HepG2 (cell line): ENCODE data around the gene SHISA6. TPM values are rescaled to one million over a fixed set of nuclear protein-coding genes. Genes with fewer than 3 reads are reported as not detected.

Experiments
- ATAC-seq: fragments of 200-7000 bp; cut with Tn5 transposase; 3 replicates; pipeline ENCODE4 v1.9.1; 2020; ENCODE audit warnings: mild to moderate bottlenecking, moderate library complexity
- Bru-seq: library from RNA; stranded (reverse); fragments of 400-500 nt; gene quantifications from one replicate; lab custom pipeline; 2021; lab: Mats Ljungman, UMichigan
- BruChase-seq, 2 experiments: library from RNA; stranded (reverse); fragments of 400-500 nt; gene quantifications; one replicate each; lab custom pipeline; 2021; lab: Mats Ljungman, UMichigan
- BruUV-seq: library from RNA; stranded (reverse); fragments of 400-500 nt; replicated peaks from 2 replicates; lab custom pipeline; 2021; lab: Mats Ljungman, UMichigan
- CTCF ChIA-PET: fragments of 300-600 bp; formaldehyde crosslinking; extraction: SDS; loops from one replicate; lab custom pipeline; 2021; ENCODE audit warnings: low total read pairs, inconsistent platforms, low intra/inter-chr PET ratio; lab: Yijun Ruan, JAX
- POLR2A ChIA-PET: fragments of 350-600 bp; sonication (Branson Sonifier 250); formaldehyde crosslinking; loops from one replicate; lab custom pipeline; 2020; ENCODE audit warnings: antibody characterized with exemption, inconsistent platforms; lab: Yijun Ruan, JAX
- DNase-seq: peaks from one replicate; pipeline ENCODE4 v3.0.0-alpha.2; 2015; ENCODE audit warnings: low spot score
- FAIRE-seq: peaks from 3 replicates; lab custom pipeline; 2011; peaks lifted over from hg19 to GRCh38; lab: Jason Lieb, UNC
- H2AFZ ChIP-seq: one replicate; pipeline ENCODE4 v1.6.1; 2011; ENCODE audit warnings: low read length, inconsistent platforms
- H3K27ac ChIP-seq: fragments of 300-600 bp; 3 replicates; pipeline ENCODE4 v1.8.0; 2011; ENCODE audit warnings: mixed run types, mild to moderate bottlenecking, mixed read lengths, low read length, inconsistent platforms; ENCODE audit not compliant: insufficient read depth; ENCODE audit errors: extremely low read length
- H3K27me3 ChIP-seq, 2 experiments: fragments of 200-600 bp in 1 of 2; 2 replicates in 1 of 2; 3 replicates in 1 of 2; pipeline versions ENCODE4 v1.6.0 to v1.8.0; 2011; ENCODE audit warnings: low read length in 2 of 2, mild to moderate bottlenecking in 2 of 2, moderate library complexity in 2 of 2, inconsistent platforms in 1 of 2; ENCODE audit not compliant: insufficient read depth in 2 of 2, control insufficient read depth in 1 of 2
- H3K36me3 ChIP-seq, 2 experiments: fragments of 200-600 bp in 1 of 2; replicated peaks in 1 of 2; 2 replicates in 1 of 2; 3 replicates in 1 of 2; pipeline versions ENCODE4 v1.5.1 to v1.8.0; 2011; ENCODE audit warnings: low read length in 2 of 2, inconsistent platforms in 1 of 2; ENCODE audit not compliant: insufficient read depth in 2 of 2, control insufficient read depth in 1 of 2
- H3K4me1 ChIP-seq: 2 replicates; pipeline ENCODE4 v1.5.1; 2012; ENCODE audit warnings: low read length, inconsistent platforms; ENCODE audit not compliant: insufficient read depth
- H3K4me2 ChIP-seq: 2 replicates; pipeline ENCODE4 v1.6.0; 2011; ENCODE audit warnings: low read depth, low read length, inconsistent platforms
- H3K4me3 ChIP-seq, 3 experiments: fragments of 200-600 bp in 1 of 3; sonication (generic), shearing (Covaris generic) in 1 of 3; replicated peaks in 1 of 3; 2 replicates each; pipeline ENCODE4 v1.5.1; 2011 to 2016; ENCODE audit warnings: low read length in 3 of 3, inconsistent platforms in 2 of 3, low read depth in 2 of 3, mild to moderate bottlenecking in 2 of 3, control low read depth in 1 of 3, mixed read lengths in 1 of 3; ENCODE audit not compliant: insufficient read depth in 1 of 3
- H3K79me2 ChIP-seq: one replicate; pipeline ENCODE4 v1.6.1; 2011; ENCODE audit warnings: low read length, inconsistent platforms; ENCODE audit not compliant: insufficient read depth
- H3K9ac ChIP-seq: 2 replicates; pipeline ENCODE4 v1.6.0; 2011; ENCODE audit warnings: mild to moderate bottlenecking, low read depth, low read length, inconsistent platforms; ENCODE audit not compliant: insufficient read depth
- H3K9me3 ChIP-seq: 2 replicates; pipeline ENCODE4 v1.5.1; 2012; ENCODE audit warnings: mild to moderate bottlenecking, low read length
- H4K20me1 ChIP-seq: 2 replicates; pipeline ENCODE4 v1.6.0; 2011; ENCODE audit warnings: inconsistent platforms, mild to moderate bottlenecking, low read length, moderate library complexity; ENCODE audit not compliant: insufficient read depth
- HNF1B ChIP-seq: sonication (generic); formaldehyde crosslinking; IDR thresholded peaks from 2 replicates; pipeline ENCODE4 v1.5.1; 2020; ENCODE audit warnings: mild to moderate bottlenecking, moderate library complexity, missing genetic modification reagents
- MBD4 ChIP-seq: IDR thresholded peaks from 2 replicates; pipeline ENCODE4 v1.6.1; 2012; ENCODE audit warnings: low read length, inconsistent platforms, borderline replicate concordance
- MXD1 ChIP-seq: sonication (generic); formaldehyde crosslinking; IDR thresholded peaks from 2 replicates; pipeline ENCODE4 v1.4.0; 2020; ENCODE audit warnings: mild to moderate bottlenecking, missing genetic modification reagents
- PHF5A ChIP-seq: IDR thresholded peaks from one replicate; pipeline ENCODE4 v1.6.1; 2018; ENCODE audit warnings: low read depth, missing genetic modification reagents; ENCODE audit not compliant: unreplicated experiment
- REPIN1 ChIP-seq: sonication (generic); formaldehyde crosslinking; IDR thresholded peaks from 2 replicates; pipeline ENCODE4 v1.8.0; 2022; ENCODE audit warnings: missing genetic modification reagents, low read depth, mild to moderate bottlenecking, borderline replicate concordance
- SAFB2 ChIP-seq: sonication (generic); formaldehyde crosslinking; IDR thresholded peaks from 2 replicates; pipeline ENCODE4 v1.5.1; 2020; ENCODE audit warnings: missing genetic modification reagents, low read depth, mild to moderate bottlenecking, borderline replicate concordance
- ZNF564 ChIP-seq: sonication (generic); formaldehyde crosslinking; IDR thresholded peaks from 2 replicates; pipeline ENCODE4 v1.8.1; 2023; ENCODE audit warnings: mild to moderate bottlenecking, missing genetic modification reagents
- ZNF572 ChIP-seq: sonication (generic); formaldehyde crosslinking; IDR thresholded peaks from 2 replicates; pipeline ENCODE4 v1.5.1; 2020; ENCODE audit warnings: mild to moderate bottlenecking, missing genetic modification reagents
- ZNF784 ChIP-seq: sonication (generic); formaldehyde crosslinking; IDR thresholded peaks from 2 replicates; pipeline ENCODE4 v1.5.1; 2020; ENCODE audit warnings: missing genetic modification reagents, mild to moderate bottlenecking, borderline replicate concordance
- WGBS: methylation state at CpG from one replicate; pipeline ENCODE4 v1.1.6; 2017; ENCODE audit warnings: low lambda C conversion rate; 5-methylcytosine and 5-hydroxymethylcytosine counted together
- in situ Hi-C: cut with HindIII; loops from 2 replicates; pipeline ENCODE4 v1.10.0; 2017; ENCODE audit warnings: low pct_unique_long_range_greater_than_20kb; ENCODE audit not compliant: extremely low pct_ligation_motif_present
- intact Hi-C: fragments of 100-400 bp; cut with micrococcal nuclease; formaldehyde crosslinking; loops from one replicate; pipeline ENCODE4 v1.10.0; 2022; ENCODE audit not compliant: unreplicated experiment
- long read RNA-seq, 2 experiments: library from RNA in 1 of 2; library from polyadenylated mRNA in 1 of 2; stranded (forward) in 1 of 2; unstranded in 1 of 2; transcript quantifications; one replicate each; pipeline ENCODE4 v2.0.0, GENCODE V29; 2019 to 2022
- polyA minus RNA-seq, 3 experiments: library from RNA; depleted of rRNA, polyadenylated mRNA; stranded (reverse); fragments of >200 nt; gene quantifications; 2 replicates each; pipeline ENCODE4 v1.2.3, GENCODE V29; 2011; ENCODE audit warnings: low replicate concordance in 1 of 3
- polyA plus RNA-seq, 8 experiments: library from polyadenylated mRNA; depleted of rRNA in 3 of 8; stranded (reverse) in 7 of 8; unstranded in 1 of 8; fragments of >200 nt; fragmentation: Illumina TruSeq in 4 of 8; extraction: Trizol in 4 of 8; gene quantifications; 2 replicates each; pipeline versions ENCODE4 v1.2.1 to v1.2.3, GENCODE V29; 2011 to 2016; ENCODE audit warnings: low read depth in 4 of 8, missing spikeins in 1 of 8, mixed read lengths in 1 of 8; ENCODE audit not compliant: insufficient read depth in 1 of 8
- total RNA-seq, 5 experiments: library from RNA; depleted of rRNA; stranded (reverse); fragments of >200 nt; fragmentation: Illumina TruSeq; extraction: Trizol; gene quantifications; 2 replicates each; pipeline ENCODE4 v1.2.3, GENCODE V29; 2016; ENCODE audit warnings: low read depth in 1 of 5

Gene SHISA6
- total RNA-seq (2016; rRNA removed; fragmentation: Illumina TruSeq; extraction: Trizol) (not detected in 2 replicates), polyA plus RNA-seq (2011; rRNA removed) (not detected in 2 replicates), polyA minus RNA-seq (2011; rRNA and poly(A)+ RNA removed; ENCODE audit: low replicate concordance) (not detected in 2 replicates), Bru-seq, nascent RNA (not detected), BruChase-seq, experiment 1, labeled RNA remaining after a 6-hour chase (percentile 0 among the genes with signal in this experiment), BruChase-seq, experiment 2, labeled RNA remaining after a 2-hour chase (percentile 0 among the genes with signal in this experiment)
- not detected in 2 replicates for total RNA-seq (2016; cell fraction: cytosol; rRNA removed; fragmentation: Illumina TruSeq; extraction: Trizol; ENCODE audit: low read depth)
- not detected in 2 replicates for total RNA-seq (2016; cell fraction: insoluble cytoplasmic fraction; rRNA removed; fragmentation: Illumina TruSeq; extraction: Trizol)
- total RNA-seq (2016; cell fraction: membrane; rRNA removed; fragmentation: Illumina TruSeq; extraction: Trizol) = not detected in 2 replicates
- not detected in 2 replicates for total RNA-seq (2016; cell fraction: nucleus; rRNA removed; fragmentation: Illumina TruSeq; extraction: Trizol)
- not detected in 2 replicates for polyA plus RNA-seq (2011; cell fraction: cytosol; rRNA removed)
- polyA plus RNA-seq (2011; cell fraction: nucleus; rRNA removed) = not detected in 2 replicates
- polyA plus RNA-seq (2012) = not detected in 2 replicates
- not detected in 2 replicates for polyA plus RNA-seq (2016; cell fraction: cytosol; fragmentation: Illumina TruSeq; extraction: Trizol; ENCODE audit: low read depth)
- not detected in 2 replicates for polyA plus RNA-seq (2016; cell fraction: insoluble cytoplasmic fraction; fragmentation: Illumina TruSeq; extraction: Trizol; ENCODE audit: low read depth)
- polyA plus RNA-seq (2016; cell fraction: membrane; fragmentation: Illumina TruSeq; extraction: Trizol; ENCODE audit: low read depth) = not detected in 2 replicates
- not detected in 2 replicates for polyA plus RNA-seq (2016; cell fraction: nucleus; fragmentation: Illumina TruSeq; extraction: Trizol; ENCODE audit: insufficient read depth, low read depth)
- not detected in 2 replicates for polyA minus RNA-seq (2011; cell fraction: cytosol; rRNA and poly(A)+ RNA removed)
- not detected in 2 replicates for polyA minus RNA-seq (2011; cell fraction: nucleus; rRNA and poly(A)+ RNA removed)
- long read RNA-seq, experiment 1 = 0 reads
- long read RNA-seq, experiment 2 = 0 reads

- ATAC-seq (no peak), FAIRE-seq (no peak), DNase-seq (no peak)
- TF ChIP-seq REPIN1 (CRISPR knock-in tag) = no peak
- no peak within 1 kb of the TSS for H3K4me3 ChIP-seq
- in situ Hi-C loops = no loop called here
- peaks cover 0 to 7% of the 10 kb centered on the region in 2 experiments; a peak in 3 of 5 replicates for H3K27me3 ChIP-seq
- POLR2A ChIA-PET = no interaction called here
- H4K20me1 ChIP-seq = no peaks in the 10 kb centered on the region
- no TSS peak for BruUV-seq
- H2AFZ ChIP-seq = no peak within 1 kb of the TSS
- H3K27ac ChIP-seq = no peak within 1 kb of the TSS
- H3K36me3 ChIP-seq = no peaks in the 10 kb centered on the region
- H3K9ac ChIP-seq = no peak within 1 kb of the TSS
- 88% methylated on average over 59 of the region's 126 CpGs for WGBS
- H3K9me3 ChIP-seq = no peaks in the 10 kb centered on the region
- CTCF ChIA-PET = no interaction called here
- H3K79me2 ChIP-seq = no peaks in the 10 kb centered on the region
- no peak within 1 kb of the TSS for H3K4me2 ChIP-seq
- intact Hi-C loops = no loop called here
- no peaks in the 10 kb centered on the region for H3K4me1 ChIP-seq
These were observed at the start of gene SHISA6 for GRCh38 chr17:11240841-11241610. TSS of gene SHISA6 (plus strand) at chr17:11241213.

- BruUV-seq = no TSS peak
- no peak for TF ChIP-seq ZNF572 (CRISPR knock-in tag)
- no peak for TF ChIP-seq HNF1B (CRISPR knock-in tag)
- no peak for TF ChIP-seq MBD4
- no peak for TF ChIP-seq SAFB2 (CRISPR knock-in tag)
- no peak for TF ChIP-seq ZNF784 (CRISPR knock-in tag)
- no peak for TF ChIP-seq ZNF564 (CRISPR knock-in tag)
- no peak for TF ChIP-seq PHF5A
- TF ChIP-seq MXD1 = no peak
- Histone ChIP-seq H3K36me3 (no peaks in the 10 kb centered on the region), H3K27me3 (no peaks in the 10 kb centered on the region; a peak in 1 of 5 replicates), H4K20me1 (no peaks in the 10 kb centered on the region), H3K79me2 (no peaks in the 10 kb centered on the region), H3K9ac (no peak overlapping the region), H3K27ac (no peak overlapping the region), H2AFZ (no peak overlapping the region), H3K4me2 (no peak overlapping the region), H3K4me3 (no peak overlapping the region), H3K4me1 (no peaks in the 10 kb centered on the region), H3K9me3 (no peaks in the 10 kb centered on the region)
- CTCF ChIA-PET = no interaction called here
- FAIRE-seq (no peak), DNase-seq (no peak), ATAC-seq (no peak)
- intact Hi-C loops = no loop called here
- 3% methylated on average over 2 of the region's 2 CpGs for WGBS
- POLR2A ChIA-PET = no interaction called here
- in situ Hi-C loops = no loop called here
These were observed 45.2 kb upstream of the SHISA6 start for GRCh38 chr17:11195801-11196200.
